Ovary (tissue), 9 donors: ENCODE data around the gene NOS3. TPM values are rescaled to one million over a fixed set of nuclear protein-coding genes. Genes with fewer than 3 reads are reported as not detected.

Experiments used
- DNase-seq, 5 donors: peaks; one replicate each; pipeline ENCODE4 v3.0.0-alpha.2; 2019 to 2020
- H3K27ac ChIP-seq, 2 donors: fragments of 200-600 bp; one replicate each; pipeline versions ENCODE4 v1.5.1 to v1.8.0; 2019 to 2022
- H3K27me3 ChIP-seq: fragments of 200-600 bp; one replicate; pipeline ENCODE4 v1.8.0; 2022
- H3K36me3 ChIP-seq: fragments of 200-600 bp; sonication (generic); one replicate; pipeline ENCODE4 v1.5.1; 2019
- H3K4me1 ChIP-seq: one replicate; pipeline ENCODE4 v1.8.1; 2013; ENCODE audit warnings: mild to moderate bottlenecking, moderate library complexity; ENCODE audit not compliant: insufficient read depth
- H3K4me3 ChIP-seq: fragments of 200-600 bp; sonication (generic); one replicate; pipeline ENCODE4 v1.5.1; 2017
- H3K9me3 ChIP-seq, 2 donors: fragments of 200-600 bp in 1 of 2; sonication (generic) in 1 of 2; one replicate each; pipeline versions ENCODE4 v1.5.1 to v1.8.1; 2013 to 2019; ENCODE audit warnings: mild to moderate bottlenecking in 1 of 2, moderate library complexity in 1 of 2
- CTCF ChIP-seq, 3 donors: fragments of 450-650 bp in 2 of 3; fragments of 200-600 bp in 1 of 3; IDR thresholded peaks; one replicate each; pipeline versions ENCODE4 v1.5.1 to v1.8.0; 2016 to 2022; ENCODE audit warnings: antibody characterized with exemption in 3 of 3, mild to moderate bottlenecking in 1 of 3
- EP300 ChIP-seq: sonication (generic); formaldehyde crosslinking; IDR thresholded peaks from one replicate; pipeline ENCODE4 v1.6.1; 2017; ENCODE audit warnings: antibody characterized with exemption
- POLR2A ChIP-seq: fragments of 450-650 bp; IDR thresholded peaks from one replicate; pipeline ENCODE4 v1.6.1; 2017; ENCODE audit warnings: antibody characterized with exemption, mild to moderate bottlenecking, moderate library complexity
- whole genome bisulfite sequencing, 3 donors: extraction: QIAGEN DNeasy Blood & Tissue Kit in 1 of 3; methylation state at CpG; one replicate each; pipeline versions ENCODE4 v1.1.5 to v1.1.7; 2013 to 2017; 5-methylcytosine and 5-hydroxymethylcytosine counted together
- intact Hi-C, 4 donors: fragments of 100-400 bp; cut with DNase I; formaldehyde crosslinking; loops; one replicate each; pipeline versions ENCODE4 v1.11.0 to v1.15.1; 2022 to 2023
- polyA plus RNA-seq, 2 donors: library from polyadenylated mRNA; stranded (reverse); fragments of 200-250 nt in 1 of 2; fragments of 350-450 nt in 1 of 2; fragmentation: Illumina TruSeq in 1 of 2; extraction: RNeasy Lipid Tissue Mini Kit (QIAGEN cat#74804) in 1 of 2; gene quantifications; one replicate each; pipeline ENCODE4 v1.2.3, GENCODE V29; 2013 to 2014
- total RNA-seq, 7 donors: library from RNA; depleted of rRNA in 2 of 7; stranded (reverse); fragments of >200 nt in 2 of 7; fragmentation: NEBNext Ultra II Directional in 3 of 7; extraction: Animal tissue kit (Norgen Biotek cat#: 25700) in 3 of 7; gene quantifications; one replicate each; pipeline versions ENCODE4 v1.1.0 to v1.2.4, GENCODE V29; 2016 to 2023
- donor health status: DM: no; HTN: no; CAD: no; lungs with moderate emphysema.
- donor health status: DM: no; HTN: no; CAD: no.
- donor health status: Bipolar disorder and iron deficiency.
- donor health status: DM: yes; HTN: yes; CAD: no.
- donor health status: DM: no; HTN: no; CAD: no.
- donor health status: DM: yes; HTN: yes; CAD: no.

Gene NOS3
- total and polyA plus RNA-seq, 9 donors, result 1.0 to 26.0 (median 5.4) TPM

DNA sequence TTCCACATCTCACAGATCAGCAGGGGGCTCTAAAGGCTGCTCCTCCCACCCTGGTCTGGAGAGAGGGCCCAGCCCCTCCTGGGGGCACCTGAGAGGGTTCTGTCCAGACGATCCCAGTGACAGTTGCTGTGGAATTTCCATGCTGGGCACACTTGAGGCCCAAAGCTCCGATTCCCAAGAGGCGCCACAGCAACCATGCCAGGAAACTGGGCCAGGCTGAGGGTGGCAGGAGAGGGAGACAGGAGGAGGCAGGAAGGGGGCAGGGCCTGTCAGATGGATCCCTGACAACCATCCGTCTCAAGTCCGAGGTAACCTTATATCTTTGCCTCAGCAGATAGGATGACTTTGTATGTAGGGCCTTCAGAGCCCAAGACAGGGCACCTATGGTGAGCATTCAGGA, 4.3 kb upstream of the NOS3 start:
- Histone ChIP-seq H3K9me3 (no peaks in the 10 kb centered on the region), H3K4me3 (no peak overlapping the region), H3K36me3 (no peaks in the 10 kb centered on the region), H3K27ac (no peak overlapping the region), H3K27me3 (no peaks in the 10 kb centered on the region), H3K4me1 (peaks cover 5% of the 10 kb centered on the region)
- TF ChIP-seq CTCF (IDR thresholded peaks at IDR 0.05) (no peak), EP300 (no peak), POLR2A (no peak)
- 69 to 75% (median 75%) methylated on average over 5 of the region's 5 CpGs for WGBS, 3 donors
- intact Hi-C loops, result loop anchor here (5.0 kb wide), 1 partner anchor 89 kb away; no protein-coding TSS in a partner anchor
- no peak for DNase-seq

DNA sequence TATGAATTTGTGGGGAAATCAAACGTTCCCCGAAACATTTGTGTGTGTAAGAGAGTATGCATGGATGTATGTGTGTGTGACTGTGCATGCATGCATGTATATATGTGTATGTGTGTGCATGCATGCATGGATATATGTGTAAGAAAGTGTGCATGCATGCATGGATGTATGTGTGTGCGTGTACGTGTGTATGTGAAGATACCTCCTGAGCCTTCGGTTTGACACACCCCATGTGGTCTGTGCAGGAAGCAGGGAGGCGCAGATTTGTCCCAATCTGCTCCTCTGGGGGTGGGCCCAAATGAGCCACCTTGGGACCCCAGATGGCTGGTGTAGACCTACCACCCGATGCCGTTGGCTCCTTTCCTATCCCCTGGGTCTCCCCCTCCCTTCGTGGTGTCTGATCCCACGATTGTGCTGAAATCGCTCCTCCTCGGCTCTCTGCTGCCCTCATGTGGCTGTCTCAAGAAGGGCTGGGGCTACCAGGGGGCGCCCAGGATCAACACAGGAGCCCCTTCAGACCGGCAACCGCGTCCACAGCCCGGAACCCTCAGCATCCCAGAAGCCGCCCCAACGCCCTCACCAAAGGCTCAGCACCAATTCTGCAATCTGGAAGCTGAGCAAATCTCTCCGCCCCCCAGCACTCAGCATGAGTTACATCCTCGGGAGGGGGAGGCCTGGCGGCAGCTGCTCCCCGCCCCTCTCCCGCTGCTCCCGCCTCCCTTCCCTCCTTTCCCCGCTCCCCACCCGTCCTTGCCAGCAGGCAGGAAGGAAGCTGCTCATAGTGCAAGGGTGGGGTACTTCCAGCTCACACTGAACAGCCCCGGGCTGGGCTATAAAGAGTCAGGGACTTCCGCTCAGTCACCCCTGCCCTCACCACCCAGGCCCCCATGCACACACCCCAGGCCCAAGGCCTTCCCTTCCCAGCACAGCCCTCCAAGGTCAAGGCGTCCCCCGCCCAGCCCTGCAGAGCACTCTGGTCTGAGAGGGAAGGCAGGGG, 2.3 kb upstream of the NOS3 start:
- H3K4me3 ChIP-seq, result no peak overlapping the region

GRCh38 chr7:150989456-150989855, 1.4 kb upstream of the NOS3 start:
- WGBS, 3 donors, result 30 to 41% (median 33%) methylated on average over 7 of the region's 7 CpGs
- Histone ChIP-seq H3K27ac (peak overlapping the region in 1 of 2 donors; percentile 13), H3K27me3 (no peaks in the 10 kb centered on the region), H3K9me3 (no peaks in the 10 kb centered on the region), H3K4me1 (peaks cover 5% of the 10 kb centered on the region), H3K4me3 (no peak overlapping the region), H3K36me3 (no peaks in the 10 kb centered on the region)
- TF ChIP-seq EP300 (no peak), POLR2A (no peak), CTCF (IDR thresholded peaks at IDR 0.05) (no peak)
- intact Hi-C loops, result loop anchor here (5.0 kb wide), 1 partner anchor 92 kb away; no protein-coding TSS in a partner anchor
- no peak for DNase-seq

More for the DNA sequence above, 2.3 kb upstream of the NOS3 start:
- peak overlapping the region in 1 of 2 donors; percentile 13 for H3K27ac ChIP-seq
- peak in 4 of 5 donors; percentile 72 to 79 (median 77) for DNase-seq
- no peaks in the 10 kb centered on the region for H3K27me3 ChIP-seq
- WGBS, 3 donors, result 6 to 10% (median 7%) methylated on average over 31 of the region's 31 CpGs
- no peaks in the 10 kb centered on the region for H3K36me3 ChIP-seq
- peaks cover 5% of the 10 kb centered on the region for H3K4me1 ChIP-seq
- intact Hi-C loops, result loop anchor here (5.0 kb wide), 1 partner anchor 91 kb away; no protein-coding TSS in a partner anchor
- H3K9me3 ChIP-seq, result no peaks in the 10 kb centered on the region
- TF ChIP-seq POLR2A (no peak), CTCF (IDR thresholded peaks at IDR 0.05) (peak; percentile 61 to 87 (median 77))

GRCh38 chr7:150992051-150992640, 1.3 kb downstream of the NOS3 start:
- Histone ChIP-seq H3K27me3 (no peaks in the 10 kb centered on the region), H3K4me3 (no peak overlapping the region), H3K4me1 (peaks cover 5% of the 10 kb centered on the region), H3K9me3 (no peaks in the 10 kb centered on the region), H3K36me3 (no peaks in the 10 kb centered on the region), H3K27ac (no peak overlapping the region)
- 82 to 87% (median 85%) methylated on average over 6 of the region's 6 CpGs for WGBS, 3 donors
- intact Hi-C loops, result no loop called here
- TF ChIP-seq EP300 (no peak), CTCF (IDR thresholded peaks at IDR 0.05) (no peak), POLR2A (no peak)
- DNase-seq, result no peak
